HG02943 (cell line): ENCODE results near the gene PLAU.
"Not testable (repeated sequence)": the region's sequence is repeated elsewhere in the genome, so short reads cannot be mapped to it uniquely, and the experiment has no call there.

ENCODE experiments used
- ATAC-seq: cut with Tn5 transposase; IDR thresholded peaks from one replicate; pipeline ENCODE4 v1.9.1; 2021; ENCODE audit warnings: mild to moderate bottlenecking, low read depth, moderate library complexity; ENCODE audit not compliant: unreplicated experiment

The PLAU gene

DNA sequence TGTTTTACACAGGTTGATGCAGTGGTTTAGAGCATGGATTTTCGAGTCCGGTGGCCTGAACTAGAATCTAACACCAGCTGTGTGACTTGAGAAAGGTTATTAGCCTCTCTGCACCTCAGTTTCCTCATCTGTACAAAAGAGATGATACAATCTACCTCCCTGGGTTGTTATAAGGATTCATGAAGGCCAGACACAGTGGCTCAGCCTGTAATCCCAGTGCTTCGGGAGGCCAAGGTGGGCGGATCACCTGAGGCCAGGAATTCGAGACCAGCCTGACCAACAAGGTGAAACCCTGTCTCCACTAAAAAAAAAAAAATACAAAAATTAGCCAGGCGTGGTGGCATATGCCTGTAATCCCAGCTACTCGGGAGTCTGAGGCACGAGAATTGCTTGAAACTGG lies 8.5 kb downstream of the PLAU start:
- not testable (repeated sequence) for ATAC-seq

DNA sequence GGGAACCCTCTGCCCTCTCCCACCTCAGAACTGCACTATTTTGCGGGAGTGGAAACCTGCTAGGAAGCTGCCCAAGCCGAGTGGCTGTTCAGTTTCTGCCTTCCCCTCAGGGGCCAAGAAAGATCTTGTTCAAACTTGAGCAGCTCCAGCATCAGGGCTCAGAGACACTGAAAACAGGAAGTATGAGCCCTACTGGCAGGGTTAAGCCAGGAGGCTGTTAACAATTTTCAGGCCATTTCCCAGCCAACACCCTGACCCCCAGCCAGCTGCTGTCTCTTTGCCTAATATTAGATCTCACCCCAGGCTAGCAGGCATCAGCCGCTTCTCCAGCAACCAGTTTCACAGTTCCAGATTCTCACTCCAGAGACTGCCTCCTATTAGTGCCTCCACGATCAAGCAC lies 9.2 kb downstream of the PLAU start:
- ATAC-seq: no peak

DNA sequence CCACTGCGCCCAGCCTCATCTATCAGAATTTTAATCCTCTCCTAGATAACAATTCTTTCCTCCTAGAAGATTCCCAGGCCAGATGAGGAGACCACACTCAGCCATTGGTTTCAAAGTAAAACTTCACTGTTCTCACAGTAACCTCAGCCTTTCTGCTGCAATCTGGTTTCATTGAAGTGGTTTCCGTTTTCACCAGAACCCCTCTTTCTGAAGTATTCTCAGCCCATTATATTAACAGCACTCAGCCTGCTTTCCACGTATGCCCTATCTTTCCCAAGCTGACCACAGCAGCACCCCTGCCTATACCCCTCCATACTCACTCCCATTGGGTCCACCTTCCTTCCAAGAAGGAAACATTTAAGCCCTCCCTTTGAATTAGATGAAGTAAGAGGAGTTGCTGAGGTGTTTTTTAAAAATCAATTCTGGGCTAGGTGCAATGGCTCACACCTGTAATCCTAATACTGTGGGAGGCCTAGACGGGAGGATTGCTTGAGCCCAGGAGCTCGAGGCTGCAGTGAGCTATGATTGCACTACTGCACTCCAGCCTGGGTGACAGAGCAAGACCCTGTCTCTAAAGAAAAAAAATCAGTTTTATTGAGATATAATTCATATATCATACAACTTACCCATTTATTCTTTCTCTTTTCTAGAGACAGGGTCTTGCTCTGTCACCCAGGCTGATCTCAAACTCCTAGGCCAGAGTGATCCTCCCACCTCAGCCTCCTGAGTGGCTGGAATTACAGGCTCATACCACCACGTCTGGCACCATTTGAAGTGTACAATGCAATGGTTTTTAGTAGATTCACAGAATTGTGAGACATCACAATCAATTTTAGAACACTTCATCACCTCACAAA lies 11.3 kb downstream of the PLAU start:
- no peak for ATAC-seq

DNA sequence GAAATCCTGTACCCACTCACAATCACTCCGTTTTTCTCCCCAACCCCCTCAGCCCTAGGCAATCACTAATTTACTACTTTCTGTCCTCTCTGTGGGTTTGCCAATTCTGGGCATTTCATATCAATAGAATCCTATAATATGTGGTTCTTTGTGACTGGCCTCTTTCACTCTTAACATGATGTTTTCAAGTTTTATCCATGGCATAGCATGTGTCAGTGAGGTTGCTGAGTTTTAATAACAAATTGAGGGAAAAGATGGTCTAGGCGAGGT lies 11.9 kb downstream of the PLAU start:
- no peak for ATAC-seq

DNA sequence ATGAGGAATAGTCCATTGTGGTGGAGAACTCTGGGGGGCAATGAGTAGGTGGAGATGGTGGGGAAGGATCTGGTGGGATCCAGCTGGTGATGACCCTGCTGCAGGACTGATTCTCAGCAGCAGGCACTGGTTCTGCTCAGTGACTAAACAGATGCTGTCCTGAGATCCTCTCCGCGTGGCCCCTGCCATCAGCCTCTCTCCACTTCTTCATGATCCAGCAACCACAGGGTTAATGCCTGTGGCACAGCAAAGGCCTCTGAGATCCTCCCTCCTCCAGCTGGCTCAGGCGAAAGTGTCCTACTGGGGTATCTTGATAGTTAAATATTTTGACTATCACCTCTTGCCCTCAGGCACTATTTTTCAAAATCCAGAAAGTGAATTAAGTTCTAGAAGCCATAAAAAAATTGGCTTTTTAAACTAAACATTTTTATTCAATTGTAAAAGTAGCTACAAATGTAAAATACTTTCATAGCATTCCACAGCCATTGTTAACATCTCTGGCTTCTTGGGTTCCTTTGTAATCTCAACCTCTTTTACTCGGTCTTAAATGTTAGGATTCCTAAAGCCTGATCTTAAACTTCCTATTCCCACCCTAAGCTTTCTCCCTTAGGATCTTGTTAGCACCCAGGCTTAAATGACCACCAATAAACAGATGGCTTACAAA lies 13.1 kb downstream of the PLAU start:
- no peak for ATAC-seq

DNA sequence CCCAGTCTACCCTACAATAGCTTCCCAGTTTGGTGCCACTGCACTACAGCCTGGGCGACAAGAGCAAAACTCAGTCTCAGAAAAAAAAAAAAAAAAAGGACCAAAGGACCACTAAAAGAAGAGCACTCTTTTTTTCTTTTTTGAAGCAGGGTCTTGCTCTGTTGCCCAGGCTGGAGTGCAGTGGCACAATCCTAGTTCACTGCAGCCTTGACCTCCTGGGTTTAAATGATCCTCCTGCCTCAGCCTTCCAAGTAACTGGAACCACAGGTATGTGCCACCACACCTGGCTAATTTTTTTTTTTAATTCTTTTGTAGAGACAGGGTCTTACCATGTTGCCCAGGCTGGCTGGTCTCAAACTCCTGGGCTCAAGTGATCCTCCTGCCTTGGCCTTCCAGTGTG lies 14.0 kb downstream of the PLAU start:
- ATAC-seq: no peak

DNA sequence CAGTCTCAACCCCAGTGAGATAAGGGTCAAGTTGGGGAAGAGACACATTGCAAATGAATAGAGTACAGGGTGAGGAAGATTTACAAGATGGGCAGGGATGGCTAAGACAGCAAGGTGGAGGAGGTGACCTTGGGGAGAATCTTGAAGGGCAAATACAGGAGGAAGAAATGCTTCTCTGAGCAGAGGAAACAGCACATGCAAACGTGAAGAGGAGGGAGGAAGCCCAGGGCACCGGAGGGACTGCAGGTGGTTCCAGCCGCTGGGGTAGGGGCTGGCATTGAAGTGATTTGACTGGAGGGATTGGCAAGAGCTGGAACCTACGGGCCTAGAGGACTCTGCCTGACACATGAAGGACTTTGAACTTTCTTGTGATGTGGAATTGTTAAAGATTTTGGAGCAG lies 14.6 kb downstream of the PLAU start:
- no peak for ATAC-seq

DNA sequence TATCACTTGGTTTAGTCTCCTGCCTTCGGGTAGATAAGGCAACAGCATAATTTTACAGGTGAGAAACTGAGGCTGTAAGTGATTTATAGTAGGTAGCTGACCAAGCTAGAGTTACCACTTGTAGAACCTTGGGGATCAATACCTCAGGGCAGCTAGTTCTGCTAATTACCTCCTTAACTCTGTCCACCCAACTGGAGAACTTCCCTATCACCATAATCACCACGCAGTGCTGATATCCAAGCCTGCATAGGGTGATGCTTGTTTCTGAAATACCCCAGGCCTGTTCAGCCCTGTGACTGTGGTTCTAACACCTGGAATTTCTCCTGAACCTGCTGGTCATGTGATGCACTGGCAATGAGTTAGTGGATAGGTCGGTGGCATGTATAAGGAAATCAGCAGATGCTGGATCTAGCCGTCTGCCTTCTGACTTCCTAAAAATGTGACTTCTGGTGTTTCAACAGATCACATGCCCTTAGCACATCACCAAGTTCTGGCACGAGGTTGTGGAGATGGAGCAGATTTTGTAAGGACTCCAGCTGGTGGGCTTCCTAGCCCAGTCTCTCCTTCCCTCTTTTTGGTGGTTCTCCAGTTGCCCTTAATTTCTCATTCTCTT lies 15.3 kb downstream of the PLAU start:
- ATAC-seq: no peak

DNA sequence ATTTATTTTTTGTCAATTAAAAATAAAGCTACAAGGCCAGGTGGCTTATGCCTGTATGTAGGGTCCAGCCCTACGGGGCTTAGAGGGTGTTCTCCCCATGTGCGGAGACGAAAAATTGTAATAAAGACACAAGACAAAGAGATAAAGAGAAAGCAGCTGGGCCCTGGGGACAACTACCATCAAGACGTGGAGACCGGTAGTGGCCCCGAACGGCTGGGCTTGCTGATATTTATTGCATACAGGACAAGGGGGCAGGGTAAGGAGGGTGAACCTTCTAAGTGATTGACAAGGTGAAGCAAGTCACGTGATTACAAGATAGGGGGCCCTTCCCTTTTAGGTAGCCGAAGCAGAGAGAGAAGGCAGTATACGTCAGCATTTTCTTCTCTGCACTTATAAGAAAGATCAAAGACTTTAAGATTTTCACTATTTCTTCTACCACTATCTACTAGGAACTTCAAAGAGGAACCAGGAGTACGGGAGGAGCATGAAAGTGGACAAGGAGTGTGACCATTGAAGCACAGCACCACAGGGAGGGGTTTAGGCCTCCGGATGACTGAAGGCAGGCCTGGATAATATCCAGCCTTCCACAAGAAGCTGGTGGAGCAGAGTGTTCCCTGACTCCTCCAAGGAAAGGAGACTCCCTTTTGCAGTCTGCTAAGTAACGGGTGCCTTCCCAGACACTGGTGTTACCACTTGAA lies 19.8 kb downstream of the PLAU start:
- not testable (repeated sequence) for ATAC-seq

DNA sequence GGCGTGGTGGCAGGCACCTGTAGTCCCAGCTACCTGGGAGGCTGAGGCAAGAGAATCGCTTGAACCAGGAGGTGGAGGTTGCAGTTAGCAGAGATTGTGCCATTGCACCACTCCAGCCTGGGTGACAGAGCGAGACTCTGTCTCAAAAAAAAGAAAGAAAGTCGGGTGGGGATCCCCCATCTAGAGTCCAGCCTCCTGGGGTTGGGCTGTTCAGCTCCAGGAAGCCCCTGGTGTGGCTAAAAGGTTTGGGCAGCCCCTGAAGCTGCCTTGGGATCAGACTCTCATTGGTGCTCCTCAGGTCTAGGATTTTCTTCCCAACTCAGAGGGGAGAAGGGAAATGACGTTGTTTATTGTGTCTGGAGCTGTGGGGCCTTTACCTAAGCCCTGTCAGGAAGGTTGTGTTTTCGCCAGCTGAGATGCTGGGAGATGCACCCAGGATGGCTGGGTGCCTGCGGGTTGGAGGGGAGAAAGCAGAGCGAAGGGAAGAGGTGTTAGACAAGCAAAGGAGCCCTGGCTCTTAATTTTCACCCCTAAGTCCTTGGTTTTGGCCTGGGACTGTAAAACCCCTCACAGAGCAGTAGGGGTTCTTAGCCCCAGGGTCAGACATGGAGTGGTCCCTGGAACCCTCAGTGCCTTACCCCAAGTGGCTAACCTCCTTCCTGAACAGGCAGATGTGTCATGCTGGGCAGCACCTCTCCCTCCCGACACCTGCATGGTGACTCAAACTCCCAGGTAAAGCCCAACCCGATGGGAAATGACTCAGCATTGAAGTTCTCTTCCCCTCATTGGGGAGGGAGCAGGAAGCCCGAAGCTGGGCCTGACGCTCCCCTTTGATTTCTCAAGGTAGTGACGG lies 21.1 kb downstream of the PLAU start:
- ATAC-seq: no peak

DNA sequence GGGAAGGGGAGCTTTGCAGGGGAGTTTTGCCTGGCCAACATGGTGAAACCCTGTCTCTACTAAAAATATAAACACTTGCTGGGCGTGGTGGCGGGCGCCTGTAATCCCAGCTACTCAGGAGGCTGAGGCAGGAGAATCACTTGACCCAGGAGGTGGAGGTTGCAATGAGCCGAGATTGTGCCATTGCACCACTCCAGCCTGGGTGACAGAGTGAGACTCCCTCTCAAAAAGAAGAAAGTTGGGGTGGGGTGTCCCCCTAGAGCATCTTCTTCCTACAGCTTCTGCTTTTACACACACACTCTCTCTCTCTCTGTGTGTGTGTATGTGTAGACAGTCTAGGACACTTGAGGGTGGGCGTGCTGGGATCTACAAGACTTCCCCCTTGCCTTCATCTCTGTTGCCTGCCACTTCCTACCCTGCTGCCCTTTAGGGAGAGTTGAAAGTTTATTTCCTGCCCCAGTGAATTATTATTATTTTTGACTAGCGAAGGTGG lies 21.7 kb downstream of the PLAU start:
- ATAC-seq: no peak

DNA sequence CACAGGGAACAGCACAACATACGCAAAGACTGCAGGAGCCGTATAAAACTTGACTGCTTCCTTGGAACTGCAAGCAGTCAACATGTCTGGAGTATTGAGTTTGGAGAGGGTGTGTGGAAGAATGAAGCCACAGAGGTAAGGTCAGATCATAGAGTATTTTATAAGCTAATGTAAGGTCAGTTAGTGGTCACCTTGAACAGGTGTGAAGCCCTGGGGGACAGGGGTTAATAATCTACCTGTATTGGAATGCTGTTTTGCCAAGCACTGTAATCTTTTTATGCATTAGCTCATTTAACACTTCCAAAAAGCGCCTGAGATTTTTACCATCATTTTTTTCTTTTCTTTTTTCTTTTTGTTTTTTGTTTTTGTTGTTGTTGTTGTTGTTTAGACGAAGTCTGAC lies 23.1 kb downstream of the PLAU start:
- no peak for ATAC-seq

DNA sequence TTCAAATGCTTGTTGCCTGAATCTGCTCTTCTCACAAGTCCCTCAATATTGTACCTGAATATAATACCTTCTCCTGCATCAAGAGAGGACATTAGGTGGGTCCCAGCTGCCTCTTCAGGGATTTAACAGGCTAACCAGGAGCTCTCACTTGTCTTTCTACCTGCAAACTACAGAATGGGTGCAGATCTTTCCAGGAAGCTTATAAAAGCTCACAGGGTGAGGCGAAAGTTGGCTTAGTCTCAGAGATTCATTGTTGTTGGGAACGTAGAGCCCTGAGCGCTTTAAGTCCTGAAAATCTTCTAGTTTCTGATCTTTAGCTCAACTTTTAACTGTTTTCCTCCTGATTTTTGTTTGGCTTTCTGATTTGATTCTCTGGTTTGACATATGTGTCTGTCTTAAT lies 25.0 kb downstream of the PLAU start:
- ATAC-seq: no peak

DNA sequence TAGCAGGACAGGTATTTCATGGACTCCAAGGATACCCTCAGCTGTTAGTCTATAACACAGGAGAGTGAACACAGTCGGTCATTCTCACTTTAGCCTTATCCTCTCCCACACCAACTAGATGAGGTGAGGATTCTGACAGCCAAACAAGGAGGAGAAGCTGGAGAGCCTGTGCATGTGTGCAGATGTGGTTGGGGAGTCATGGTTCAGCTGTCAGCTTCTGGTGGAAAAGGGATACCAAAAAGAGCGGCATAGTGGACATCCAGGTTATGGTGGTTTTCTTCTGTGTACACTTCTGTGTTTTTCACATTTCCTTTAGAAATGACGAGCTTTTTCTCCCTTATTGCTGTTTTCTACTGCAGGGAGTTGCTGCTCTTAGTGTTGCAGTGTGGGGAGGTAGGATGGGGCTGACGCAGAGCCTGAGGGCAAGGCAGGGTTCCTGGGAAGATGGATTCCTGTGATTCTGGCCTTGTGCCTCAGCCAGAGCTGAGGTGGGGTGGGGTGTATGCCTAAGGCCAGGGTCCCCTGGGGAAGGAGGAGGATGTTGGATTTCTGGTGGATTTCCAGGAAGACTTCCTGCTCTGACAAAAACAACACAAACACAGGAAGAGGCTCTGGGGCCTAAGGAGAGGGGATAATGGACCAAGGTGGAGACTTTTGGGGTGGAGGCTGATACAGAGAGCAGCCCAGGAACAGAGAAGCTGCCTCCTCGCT lies 26.6 kb downstream of the PLAU start:
- ATAC-seq: no peak

DNA sequence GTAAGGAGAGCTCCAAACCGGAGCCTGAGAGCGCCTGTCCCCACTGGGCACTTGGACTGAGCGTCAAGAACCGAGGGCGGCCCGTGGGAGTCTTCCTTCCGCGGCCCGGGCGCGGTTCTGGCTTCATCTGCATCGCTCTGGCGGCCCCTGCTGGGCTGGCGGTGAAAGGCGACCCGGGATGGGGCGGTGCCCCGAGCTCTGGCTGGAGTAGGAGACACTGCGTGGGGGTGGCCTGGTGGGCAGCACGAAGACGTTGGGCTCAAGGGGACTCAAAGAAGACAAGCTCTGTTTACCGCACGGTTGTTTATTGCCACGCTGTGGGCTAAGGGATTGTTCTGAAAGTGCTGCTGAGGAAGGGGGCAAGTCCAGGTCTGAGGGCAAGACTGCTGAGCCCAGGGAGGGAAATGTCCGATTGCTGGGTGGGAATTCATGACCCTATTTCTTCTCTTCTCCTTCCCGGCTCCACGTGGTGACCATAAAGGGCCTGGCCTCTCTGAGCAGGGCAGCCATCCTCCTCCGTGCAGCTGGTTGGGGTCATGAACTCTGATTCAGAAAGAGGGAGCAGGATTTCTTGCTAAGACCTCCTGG lies 29.8 kb downstream of the PLAU start:
- no peak for ATAC-seq

DNA sequence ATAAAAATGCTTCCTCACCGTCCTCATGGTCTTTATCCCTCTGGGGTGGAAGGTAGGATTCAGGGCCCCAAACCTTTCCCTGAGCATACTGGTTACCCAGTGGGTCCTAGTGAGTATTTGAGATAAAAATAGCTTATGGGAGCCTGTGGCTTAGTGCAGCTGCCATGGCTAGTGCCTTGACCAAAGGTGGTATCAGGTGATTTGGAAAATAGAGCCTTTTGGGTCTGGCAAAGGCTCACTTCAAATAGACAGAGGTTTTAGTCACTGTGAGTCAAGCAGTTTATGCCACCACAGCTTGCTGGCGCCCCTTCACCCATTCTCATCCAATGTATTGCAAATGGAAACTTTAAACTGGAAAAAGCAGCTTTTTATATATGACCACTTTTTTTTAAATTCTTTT lies 30.4 kb downstream of the PLAU start:
- no peak for ATAC-seq

DNA sequence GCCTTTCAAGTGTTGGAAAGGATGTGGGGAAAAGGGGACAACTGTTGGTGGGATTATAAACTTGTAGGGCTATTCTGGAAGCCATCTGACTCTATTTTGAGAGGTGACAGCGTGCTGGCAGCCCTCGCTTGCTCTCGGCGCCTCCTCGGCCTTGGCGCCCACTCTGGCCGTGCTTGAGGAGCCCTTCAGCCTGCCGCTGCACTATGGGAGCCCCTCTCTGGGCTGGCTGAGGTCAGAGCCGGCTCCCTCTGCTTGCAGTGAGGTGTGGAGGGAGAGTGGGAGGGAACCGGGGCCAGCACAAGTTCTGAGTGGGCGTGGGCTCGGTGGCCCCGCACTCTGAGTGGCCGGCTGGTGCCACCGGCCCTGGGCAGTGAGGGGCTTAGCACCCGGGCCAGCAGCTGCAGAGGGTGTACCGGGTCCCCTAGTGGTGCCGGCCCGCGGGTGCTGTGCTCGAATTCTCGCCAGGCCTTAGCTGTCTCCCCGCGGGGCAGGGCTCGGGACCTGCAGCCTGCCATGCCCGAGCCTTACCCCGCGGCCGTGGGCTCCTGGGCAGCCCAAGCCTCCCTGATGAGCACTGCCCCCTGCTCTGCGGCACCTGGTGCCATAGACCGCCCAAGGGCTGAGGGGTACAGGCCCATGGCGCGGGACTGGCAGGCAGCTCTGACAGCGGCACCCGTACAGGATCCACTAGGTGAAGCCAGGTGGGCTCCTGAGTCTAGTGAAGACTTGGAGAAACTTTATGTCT lies 33.6 kb downstream of the PLAU start:
- ATAC-seq: no peak

DNA sequence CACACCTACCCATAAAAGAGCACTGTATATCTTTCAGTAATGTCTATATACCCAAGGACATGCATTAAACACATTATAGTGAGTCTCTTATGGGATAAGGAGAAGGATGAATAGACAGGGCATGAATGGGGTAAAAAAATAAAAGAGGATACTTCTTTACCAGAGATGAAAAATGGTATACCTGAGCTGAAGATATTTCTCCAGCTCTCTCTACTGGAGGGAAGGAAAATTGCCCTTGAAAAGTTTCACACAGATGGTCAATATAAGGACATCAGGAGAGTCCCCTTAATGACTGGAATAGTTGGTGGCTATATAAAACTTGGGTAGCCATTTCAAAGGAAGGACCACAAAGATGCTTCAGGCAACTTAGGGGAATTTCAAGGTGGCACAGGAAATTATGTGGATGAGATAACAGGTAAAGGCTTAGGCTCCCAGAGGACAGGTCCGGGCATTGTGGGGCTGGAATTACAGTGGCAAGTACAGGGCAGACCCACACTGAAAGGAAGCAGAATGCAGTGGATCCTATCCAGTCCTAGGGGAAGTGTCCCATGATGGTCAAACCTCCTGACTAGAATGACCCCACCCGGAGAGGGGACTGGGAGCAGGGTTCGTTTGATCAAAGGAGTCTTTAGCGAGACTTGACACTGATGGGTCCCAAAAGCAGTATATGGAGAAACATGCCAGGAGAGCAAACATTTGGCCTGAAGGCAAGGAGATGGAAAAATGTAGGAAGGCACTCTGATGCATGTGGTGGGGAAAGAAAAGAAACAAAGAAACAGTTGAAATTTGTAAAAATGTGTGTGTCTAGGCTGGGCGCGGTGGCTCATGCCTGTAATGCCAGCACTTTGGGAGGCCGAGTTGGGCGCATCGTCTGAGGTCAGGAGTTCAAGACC lies 35.6 kb downstream of the PLAU start:
- ATAC-seq: no peak
